ENCODE measurements around the gene IQGAP3.

The IQGAP3 gene

GRCh38 chr1:156540955-156541354 lies 31.4 kb downstream of the IQGAP3 start:
- DNase-seq (ENCODE audit: low read depth, low spot score) = no peak

GRCh38 chr1:156539818-156540355 lies 32.5 kb downstream of the IQGAP3 start:
- DNase-seq (ENCODE audit: low read depth, low spot score) = no peak

GRCh38 chr1:156538711-156539440 lies 33.5 kb downstream of the IQGAP3 start:
- DNase-seq (ENCODE audit: low read depth, low spot score) = no peak

- DNase-seq (ENCODE audit: low read depth, low spot score) = no peak
Measured at GRCh38 chr1:156537027-156537426, 35.3 kb downstream of the IQGAP3 start.

- no peak for DNase-seq (ENCODE audit: low read depth, low spot score)
Measured at GRCh38 chr1:156534424-156535060, 37.8 kb downstream of the IQGAP3 start.

- no peak for DNase-seq (ENCODE audit: low read depth, low spot score)
Measured at GRCh38 chr1:156533568-156534220, 38.7 kb downstream of the IQGAP3 start.

GRCh38 chr1:156532374-156532773 lies 40.0 kb downstream of the IQGAP3 start:
- DNase-seq (ENCODE audit: low read depth, low spot score) = no peak

GRCh38 chr1:156530006-156530405 lies 42.4 kb downstream of the IQGAP3 start:
- no peak for DNase-seq (ENCODE audit: low read depth, low spot score)

- no peak for DNase-seq (ENCODE audit: low read depth, low spot score)
Measured at GRCh38 chr1:156528875-156529425, 43.4 kb downstream of the IQGAP3 start.

- no peak for DNase-seq (ENCODE audit: low read depth, low spot score)
Measured at GRCh38 chr1:156528231-156528630, 44.1 kb downstream of the IQGAP3 start.

GRCh38 chr1:156527584-156527983 lies 44.8 kb downstream of the IQGAP3 start:
- DNase-seq (ENCODE audit: low read depth, low spot score) = no peak

GRCh38 chr1:156525856-156526489 lies 46.4 kb downstream of the IQGAP3 start:
- DNase-seq (ENCODE audit: low read depth, low spot score) = no peak

- no peak for DNase-seq (ENCODE audit: low read depth, low spot score)
Measured at GRCh38 chr1:156525071-156525501, 47.3 kb downstream of the IQGAP3 start.

- DNase-seq (ENCODE audit: low read depth, low spot score) = no peak
Measured at GRCh38 chr1:156524481-156524869, 47.9 kb downstream of the IQGAP3 start.

- no peak for DNase-seq (ENCODE audit: low read depth, low spot score)
Measured at GRCh38 chr1:156523801-156524480, 48.4 kb downstream of the IQGAP3 start.

- DNase-seq (ENCODE audit: low read depth, low spot score) = no peak
Measured at GRCh38 chr1:156522443-156522970, 49.9 kb downstream of the IQGAP3 start.

- DNase-seq (ENCODE audit: low read depth, low spot score) = no peak
Measured at GRCh38 chr1:156517748-156518147, 54.6 kb downstream of the IQGAP3 start.

GRCh38 chr1:156516821-156517220 lies 55.5 kb downstream of the IQGAP3 start:
- DNase-seq (ENCODE audit: low read depth, low spot score) = no peak

- no peak for DNase-seq (ENCODE audit: low read depth, low spot score)
Measured at GRCh38 chr1:156515956-156516355, 56.4 kb downstream of the IQGAP3 start.

GRCh38 chr1:156513185-156513584 lies 59.2 kb downstream of the IQGAP3 start:
- DNase-seq (ENCODE audit: low read depth, low spot score) = no peak

GRCh38 chr1:156511644-156512043 lies 60.7 kb downstream of the IQGAP3 start:
- no peak for DNase-seq (ENCODE audit: low read depth, low spot score)
